Heart right ventricle (tissue), 16 donors: ENCODE data around the gene PCAT6. TPM values are rescaled to one million over a fixed set of nuclear protein-coding genes. Genes with fewer than 3 reads are reported as not detected.

ENCODE experiments used
- ATAC-seq, 8 donors: fragments of 200-7000 bp; cut with Tn5 transposase; one replicate each; pipeline ENCODE4 v1.9.1; 2020; ENCODE audit warnings: mild to moderate bottlenecking in 8 of 8, moderate library complexity in 8 of 8, moderate number of reproducible peaks in 1 of 8
- DNase-seq, 2 donors: peaks; one replicate each; pipeline ENCODE4 v3.0.0-alpha.2; 2020
- H3K27ac ChIP-seq, 10 donors: fragments of 200-600 bp; sonication (generic) in 2 of 10; one replicate each; pipeline versions ENCODE4 v1.5.0 to v1.8.0; 2020 to 2022; ENCODE audit warnings: mild to moderate bottlenecking in 3 of 10
- H3K27me3 ChIP-seq, 7 donors: fragments of 200-600 bp; one replicate each; pipeline ENCODE4 v1.8.0; 2021 to 2022; ENCODE audit warnings: mild to moderate bottlenecking in 2 of 7
- H3K36me3 ChIP-seq, 9 donors: fragments of 200-600 bp; sonication (generic) in 1 of 9; one replicate each; pipeline versions ENCODE4 v1.5.0 to v1.8.0; 2020 to 2022; ENCODE audit warnings: mild to moderate bottlenecking in 2 of 9
- H3K4me1 ChIP-seq, 9 donors: fragments of 200-600 bp; sonication (generic) in 1 of 9; one replicate each; pipeline versions ENCODE4 v1.5.0 to v1.8.0; 2020 to 2022; ENCODE audit warnings: mild to moderate bottlenecking in 4 of 9
- H3K4me3 ChIP-seq, 10 donors: fragments of 200-600 bp; sonication (generic) in 2 of 10; one replicate each; pipeline versions ENCODE4 v1.5.0 to v1.8.0; 2020 to 2022; ENCODE audit warnings: mild to moderate bottlenecking in 7 of 10, moderate library complexity in 2 of 10
- H3K9me3 ChIP-seq, 11 donors: fragments of 200-600 bp in 10 of 11; sonication (generic) in 2 of 11; one replicate each; pipeline versions ENCODE4 v1.5.0 to v1.8.0; 2013 to 2022; ENCODE audit warnings: mild to moderate bottlenecking in 2 of 11, control low read depth in 1 of 11, moderate library complexity in 1 of 11
- WGBS, 2 donors: extraction: QIAGEN DNeasy Blood & Tissue Kit; methylation state at CpG; one replicate each; pipeline ENCODE4 v1.1.7; 2013; ENCODE audit warnings: inconsistent platforms in 1 of 2; 5-methylcytosine and 5-hydroxymethylcytosine counted together
- intact Hi-C, 10 donors: fragments of 100-400 bp; cut with DNase I; formaldehyde crosslinking; loops; one replicate each; pipeline versions ENCODE4 v1.11.1 to v1.14.2; 2022
- polyA plus RNA-seq, 2 donors: library from polyadenylated mRNA; stranded (reverse); fragments of 200-250 nt; gene quantifications; one replicate each; pipeline ENCODE4 v1.2.3, GENCODE V29; 2013
- total RNA-seq, 10 donors: library from RNA; stranded (reverse); fragmentation: NEBNext Ultra II Directional in 3 of 10; extraction: Animal tissue kit (Norgen Biotek cat#: 25700) in 3 of 10; gene quantifications; one replicate each; pipeline versions ENCODE4 v1.2.1 to v1.2.4, GENCODE V29; 2021 to 2023
- TF ChIP-seq, protein P1 (sequence below), 9 donors: fragments of 200-600 bp; sonication (generic) in 2 of 9; IDR thresholded peaks; one replicate each; pipeline versions ENCODE4 v1.5.0 to v1.8.0; 2021 to 2022; ENCODE audit warnings: antibody characterized with exemption in 9 of 9, mild to moderate bottlenecking in 5 of 9, moderate library complexity in 1 of 9
- donor health status: Arrhythmogenic right ventricular cardiomyopathy.
- donor health status: ischemic (EF 13 %, LVEDD 7.1; RV severe dilation, severe dysfunction).
- donor health status: healthy with polysubstance abuse.
- donor health status: DM: no; HTN: yes; CAD: no.
- donor health status: DM: no; HTN: no; CAD: no.
- donor health status: ischemic (EF 25% LVEDD 6.9; RV normal size, moderate dysfunction).
- donor health status: ischemic (EF 25% LVEDD 5.7; RV mildly dilated, moderate dysfunction).
- donor health status: healthy.
- donor health status: DM: yes; HTN: yes; CAD: no.
- donor health status: Ischemic cardiomyopathy.
- donor health status: ischemic (EF 35%, LVEDD 5.7; RV mildly dilated, moderate dysfunction).
- donor health status: nonischemic (EF 11% LVEDD 7.7; RV severe dilation, severe dysfunction).
- donor health status: DM: yes; HTN: yes; CAD: no.
- donor health status: PGD.
- donor health status: ischemic (EF 29% LVEDD 5.4; RV normal size, mild dysfunction).
- donor health status: nonischemic (EF 23%, LVEDD 6.1; RV moderate dilation, normal function).

The PCAT6 gene
- total and polyA plus RNA-seq, 12 donors: 0.41 to 2.3 (median 0.81) TPM; not detected in 1

DNA sequence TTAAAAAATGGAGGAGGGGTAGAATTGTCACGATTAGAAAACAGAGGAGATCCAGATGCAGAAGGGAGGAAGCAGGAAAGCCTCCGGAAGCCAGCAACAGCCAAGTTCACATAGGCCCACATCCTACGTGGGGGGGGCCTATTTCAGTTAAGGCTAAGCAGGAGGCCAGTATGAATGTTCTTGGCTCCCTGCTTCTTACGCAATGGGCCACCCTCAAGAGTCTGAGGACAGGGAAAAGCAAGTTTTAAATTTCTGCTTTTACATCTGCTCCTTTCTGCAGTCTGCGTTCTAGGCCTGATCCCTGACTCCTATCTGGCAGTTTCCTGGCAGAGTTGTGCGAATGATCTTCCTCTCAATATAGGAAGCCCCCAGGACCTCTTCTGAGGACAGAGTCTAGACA, 47.6 kb downstream of the PCAT6 start:
- DNase-seq (peak; percentile 47 to 51), ATAC-seq (peak; percentile 29 to 79 (median 48))
- TF ChIP-seq, protein P1, sequence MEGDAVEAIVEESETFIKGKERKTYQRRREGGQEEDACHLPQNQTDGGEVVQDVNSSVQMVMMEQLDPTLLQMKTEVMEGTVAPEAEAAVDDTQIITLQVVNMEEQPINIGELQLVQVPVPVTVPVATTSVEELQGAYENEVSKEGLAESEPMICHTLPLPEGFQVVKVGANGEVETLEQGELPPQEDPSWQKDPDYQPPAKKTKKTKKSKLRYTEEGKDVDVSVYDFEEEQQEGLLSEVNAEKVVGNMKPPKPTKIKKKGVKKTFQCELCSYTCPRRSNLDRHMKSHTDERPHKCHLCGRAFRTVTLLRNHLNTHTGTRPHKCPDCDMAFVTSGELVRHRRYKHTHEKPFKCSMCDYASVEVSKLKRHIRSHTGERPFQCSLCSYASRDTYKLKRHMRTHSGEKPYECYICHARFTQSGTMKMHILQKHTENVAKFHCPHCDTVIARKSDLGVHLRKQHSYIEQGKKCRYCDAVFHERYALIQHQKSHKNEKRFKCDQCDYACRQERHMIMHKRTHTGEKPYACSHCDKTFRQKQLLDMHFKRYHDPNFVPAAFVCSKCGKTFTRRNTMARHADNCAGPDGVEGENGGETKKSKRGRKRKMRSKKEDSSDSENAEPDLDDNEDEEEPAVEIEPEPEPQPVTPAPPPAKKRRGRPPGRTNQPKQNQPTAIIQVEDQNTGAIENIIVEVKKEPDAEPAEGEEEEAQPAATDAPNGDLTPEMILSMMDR (IDR thresholded peaks at IDR 0.05): no peak

DNA sequence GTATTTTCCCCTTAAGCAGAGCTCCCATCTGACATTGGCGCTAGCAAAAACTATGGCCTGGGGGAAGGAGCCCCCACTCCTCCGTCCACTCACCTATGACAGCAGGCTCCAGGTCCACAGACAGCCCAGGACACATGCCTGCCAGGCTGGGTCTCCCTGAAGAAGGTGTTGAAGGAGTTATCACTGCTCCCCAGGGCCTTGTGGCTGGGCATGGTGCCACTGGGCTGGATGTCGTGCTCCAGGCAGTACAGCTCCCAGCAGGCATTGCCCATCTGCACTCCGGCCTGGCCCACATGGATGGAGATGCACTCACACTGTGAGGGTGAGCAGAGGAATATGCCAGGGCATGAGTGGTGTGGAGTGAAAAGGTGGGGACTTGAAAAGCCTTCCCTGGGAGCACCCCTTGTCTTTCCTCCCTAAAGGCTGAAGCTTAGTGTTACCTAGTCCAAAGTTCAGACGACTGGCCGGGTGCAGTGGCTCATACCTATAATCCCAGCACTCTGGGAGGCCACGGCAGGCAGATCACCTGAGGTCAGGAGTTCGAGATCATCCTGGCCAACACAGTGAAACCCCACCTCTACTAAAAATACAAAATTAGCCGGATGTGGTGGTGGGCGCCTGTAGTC, 48.1 kb downstream of the PCAT6 start:
- Histone ChIP-seq H3K27ac (peak overlapping the region in 8 of 10 donors; percentile 38 to 79 (median 63)), H3K4me1 (peaks cover 4 to 30% (median 15%) of the 10 kb centered on the region in 9 donors), H3K9me3 (no peaks in the 10 kb centered on the region), H3K36me3 (no peaks in the 10 kb centered on the region), H3K27me3 (peaks cover 0 to 20% (median 0%) of the 10 kb centered on the region in 7 donors), H3K4me3 (no peak overlapping the region)
- TF ChIP-seq, protein P1 (IDR thresholded peaks at IDR 0.05): no peak
- WGBS, 2 donors: 74 to 80% methylated on average over 10 of the region's 10 CpGs
- peak; percentile 41 to 70 for DNase-seq
- peak in 2 of 8 donors; percentile 3 to 48 for ATAC-seq
- intact Hi-C loops: loop anchor here in 1 of 10 donors (5.0 kb wide), 1 partner anchor 42 kb away; no protein-coding TSS in a partner anchor

More for the DNA sequence above, 47.6 kb downstream of the PCAT6 start:
- intact Hi-C loops: loop anchor here in 1 of 10 donors (5.0 kb wide), 1 partner anchor 41 kb away; no protein-coding TSS in a partner anchor
- peaks cover 0 to 20% (median 0%) of the 10 kb centered on the region in 7 donors for H3K27me3 ChIP-seq
- no peaks in the 10 kb centered on the region for H3K36me3 ChIP-seq
- H3K4me1 ChIP-seq: peaks cover 4 to 30% (median 15%) of the 10 kb centered on the region in 9 donors
- H3K4me3 ChIP-seq: no peak overlapping the region
- no peaks in the 10 kb centered on the region for H3K9me3 ChIP-seq
- 40 to 43% methylated on average over 6 of the region's 6 CpGs for WGBS, 2 donors
- peak overlapping the region in 9 of 10 donors; percentile 15 to 79 (median 60) for H3K27ac ChIP-seq

DNA sequence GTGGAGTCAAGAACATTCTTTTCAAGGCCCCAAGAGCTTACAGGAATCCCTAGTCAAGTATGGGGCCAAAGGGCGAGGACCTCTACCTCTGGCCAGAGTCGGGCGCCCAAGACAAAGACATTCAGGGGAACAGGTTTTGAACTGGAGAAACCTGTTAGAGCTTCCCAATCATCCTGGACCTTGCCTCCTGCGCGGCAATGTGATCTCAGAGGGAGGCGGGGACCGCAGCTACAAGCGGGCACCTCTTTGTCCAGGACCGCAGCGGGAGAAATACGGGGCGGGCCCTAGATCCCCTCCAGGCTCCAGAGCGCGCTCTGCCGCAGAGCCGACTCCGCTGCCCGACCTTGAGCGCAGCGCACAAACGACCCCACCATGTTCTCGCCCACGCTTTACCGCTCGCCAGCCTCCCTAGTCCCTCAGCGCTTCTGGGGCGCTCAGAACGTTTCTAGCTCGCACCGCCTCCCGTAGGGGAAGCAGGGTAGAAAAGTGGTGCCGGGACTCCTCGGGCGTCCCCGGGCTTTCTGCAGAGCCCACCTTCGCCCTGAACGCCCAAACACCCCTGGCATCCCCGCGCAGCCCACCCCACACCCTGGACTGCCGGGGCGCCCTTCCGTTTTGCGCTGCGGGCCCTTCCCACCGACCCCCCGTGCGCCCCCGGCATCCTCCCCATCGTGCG, 50.1 kb downstream of the PCAT6 start:
- 3 to 5% methylated on average over 47 to 50 of the region's 50 CpGs for WGBS, 2 donors
- peak overlapping the region in 3 of 10 donors; percentile 44 to 65 (median 56) for H3K27ac ChIP-seq
- peak; percentile 26 to 67 (median 50) for ATAC-seq
- H3K36me3 ChIP-seq: no peaks in the 10 kb centered on the region
- no peaks in the 10 kb centered on the region for H3K9me3 ChIP-seq
- intact Hi-C loops: no loop called here
- peak overlapping the region; percentile 42 to 91 (median 80) for H3K4me3 ChIP-seq
- H3K4me1 ChIP-seq: peaks cover 4 to 30% (median 15%) of the 10 kb centered on the region in 9 donors
- DNase-seq: peak; percentile 9 to 27
- peaks cover 0 to 20% (median 0%) of the 10 kb centered on the region in 7 donors for H3K27me3 ChIP-seq
- TF ChIP-seq, protein P1 (IDR thresholded peaks at IDR 0.05): no peak

Other genes with a start within 250 kb of the PCAT6 start
- under 1 TPM in 1 of 10 donors, not detected in 9; 0.02 TPM for gene SYT2, start 100.5 kb upstream of the PCAT6 start, total RNA-seq
- gene SYT2, start 100.5 kb upstream of the PCAT6 start, polyA plus RNA-seq: under 1 TPM; under 0.01 to 0.07 TPM
- 10 to 100 TPM; 10.7 to 18.5 (median 15.0) TPM for gene KDM5B, start 2.5 kb upstream of the PCAT6 start, total RNA-seq
- gene KDM5B, start 2.5 kb upstream of the PCAT6 start, polyA plus RNA-seq: 1 to 10 TPM; 4.9 to 7.0 TPM
- gene RABIF, start 78.2 kb downstream of the PCAT6 start, total RNA-seq: 1 to 10 TPM; 3.2 to 6.0 (median 4.8) TPM
- gene RABIF, start 78.2 kb downstream of the PCAT6 start, polyA plus RNA-seq: 1 to 10 TPM; 2.0 to 8.1 TPM
- gene KLHL12, start 116.3 kb downstream of the PCAT6 start, total RNA-seq: 10 to 100 TPM; 15.1 to 31.5 (median 22.7) TPM
- gene KLHL12, start 116.3 kb downstream of the PCAT6 start, polyA plus RNA-seq: 10 to 100 TPM in 1 of 2 donors, 1 to 10 TPM in 1; 9.8 to 10.6 TPM
- 100 to 1,000 TPM in 3 of 10 donors, 10 to 100 TPM in 7; 79.7 to 117 (median 95.0) TPM for gene ADIPOR1, start 147.4 kb downstream of the PCAT6 start, total RNA-seq
- 100 to 1,000 TPM in 1 of 2 donors, 10 to 100 TPM in 1; 56.3 to 116 TPM for gene ADIPOR1, start 147.4 kb downstream of the PCAT6 start, polyA plus RNA-seq
- 100 to 1,000 TPM in 9 of 10 donors, 10 to 100 TPM in 1; 93.2 to 333 (median 223) TPM for gene CYB5R1, start 156.3 kb downstream of the PCAT6 start, total RNA-seq
- 100 to 1,000 TPM; 119 to 263 TPM for gene CYB5R1, start 156.3 kb downstream of the PCAT6 start, polyA plus RNA-seq
- 10 to 100 TPM; 18.2 to 34.2 (median 21.1) TPM for gene TMEM183A, start 196.4 kb downstream of the PCAT6 start, total RNA-seq
- gene TMEM183A, start 196.4 kb downstream of the PCAT6 start, polyA plus RNA-seq: 10 to 100 TPM; 11.5 to 38.1 TPM
- gene PPFIA4, start 215.5 kb downstream of the PCAT6 start, total RNA-seq: 10 to 100 TPM in 9 of 10 donors, 1 to 10 TPM in 1; 9.5 to 60.6 (median 35.2) TPM
- 10 to 100 TPM in 1 of 2 donors, 1 to 10 TPM in 1; 8.1 to 28.5 TPM for gene PPFIA4, start 215.5 kb downstream of the PCAT6 start, polyA plus RNA-seq